22Rv1 (cell line): ENCODE data around the gene PRKD1.

Source experiments
- ZFX ChIP-seq: fragments of 450-650 bp; IDR thresholded peaks from 2 replicates; pipeline ENCODE4 v1.6.1; 2017; ENCODE audit warnings: antibody characterized with exemption, borderline replicate concordance
- TF ChIP-seq, protein P1 (sequence below): fragments of 450-650 bp; IDR thresholded peaks from 2 replicates; pipeline ENCODE4 v1.5.1; 2017; ENCODE audit warnings: mild to moderate bottlenecking

DNA sequence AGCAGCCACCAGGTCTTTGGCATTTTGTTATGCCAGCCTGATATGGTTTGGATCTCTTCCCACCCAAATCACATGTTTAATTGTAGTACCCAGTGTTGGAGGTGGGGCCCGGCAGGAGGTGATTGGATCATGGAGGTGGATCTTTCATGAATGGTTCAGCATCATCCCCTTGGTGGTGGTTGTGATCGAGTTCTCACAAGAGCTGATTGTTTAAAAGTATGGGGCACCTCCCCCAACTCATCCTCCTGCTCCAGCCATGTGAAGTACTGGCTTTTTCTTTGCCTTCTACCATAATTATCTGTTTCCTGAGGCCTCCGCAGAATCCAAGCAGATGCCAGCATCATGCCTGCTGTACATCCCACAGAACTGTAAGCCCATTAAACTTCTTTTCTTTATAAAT is 12.8 kb upstream of the PRKD1 start:
- TF ChIP-seq, protein P1, sequence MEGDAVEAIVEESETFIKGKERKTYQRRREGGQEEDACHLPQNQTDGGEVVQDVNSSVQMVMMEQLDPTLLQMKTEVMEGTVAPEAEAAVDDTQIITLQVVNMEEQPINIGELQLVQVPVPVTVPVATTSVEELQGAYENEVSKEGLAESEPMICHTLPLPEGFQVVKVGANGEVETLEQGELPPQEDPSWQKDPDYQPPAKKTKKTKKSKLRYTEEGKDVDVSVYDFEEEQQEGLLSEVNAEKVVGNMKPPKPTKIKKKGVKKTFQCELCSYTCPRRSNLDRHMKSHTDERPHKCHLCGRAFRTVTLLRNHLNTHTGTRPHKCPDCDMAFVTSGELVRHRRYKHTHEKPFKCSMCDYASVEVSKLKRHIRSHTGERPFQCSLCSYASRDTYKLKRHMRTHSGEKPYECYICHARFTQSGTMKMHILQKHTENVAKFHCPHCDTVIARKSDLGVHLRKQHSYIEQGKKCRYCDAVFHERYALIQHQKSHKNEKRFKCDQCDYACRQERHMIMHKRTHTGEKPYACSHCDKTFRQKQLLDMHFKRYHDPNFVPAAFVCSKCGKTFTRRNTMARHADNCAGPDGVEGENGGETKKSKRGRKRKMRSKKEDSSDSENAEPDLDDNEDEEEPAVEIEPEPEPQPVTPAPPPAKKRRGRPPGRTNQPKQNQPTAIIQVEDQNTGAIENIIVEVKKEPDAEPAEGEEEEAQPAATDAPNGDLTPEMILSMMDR, result no peak
- TF ChIP-seq ZFX, result no peak
